Activated CD4-positive, CD25-positive, alpha-beta regulatory T cell treated with anti-CD3 and anti-CD28 coated beads, Interleukin-2, amount 50 U/mL, for 24 hours (primary cell): Measurements from ENCODE around the gene LRRC10B.
A peak's percentile ranks its signal among the peaks of the same experiment; 100 is the strongest.

Experiments
- ATAC-seq, 2 donors: fragments of 150-1000 bp; cut with Tn5 transposase; one replicate each; pipeline ENCODE4 v1.10.0; 2021; ENCODE audit warnings: mild to moderate bottlenecking in 1 of 2, moderate library complexity in 1 of 2

Gene LRRC10B

GRCh38 chr11:61549177-61549576 is 40.6 kb downstream of the LRRC10B start:
- ATAC-seq, result no peak

GRCh38 chr11:61549662-61550568 is 41.4 kb downstream of the LRRC10B start:
- ATAC-seq, result no peak

GRCh38 chr11:61550665-61551227 is 42.2 kb downstream of the LRRC10B start:
- ATAC-seq, result no peak

GRCh38 chr11:61551634-61552033 is 43.1 kb downstream of the LRRC10B start:
- no peak for ATAC-seq

- ATAC-seq, result no peak
Observed at GRCh38 chr11:61552108-61552635, 43.6 kb downstream of the LRRC10B start.

GRCh38 chr11:61553373-61554171 is 45.0 kb downstream of the LRRC10B start:
- no peak for ATAC-seq

GRCh38 chr11:61554172-61554988 is 45.8 kb downstream of the LRRC10B start:
- ATAC-seq, result peak in 1 of 2 donors; percentile 11

- ATAC-seq, result peak in 1 of 2 donors; percentile 6
Observed at GRCh38 chr11:61555051-61555969, 46.8 kb downstream of the LRRC10B start.

- ATAC-seq, result no peak
Observed at GRCh38 chr11:61555978-61556377, 47.4 kb downstream of the LRRC10B start.

GRCh38 chr11:61556621-61557020 is 48.1 kb downstream of the LRRC10B start:
- ATAC-seq, result no peak
